Epithelial cell of proximal tubule (primary cell): ENCODE data around the gene GARIN1A. TPM values are rescaled to one million over a fixed set of nuclear protein-coding genes. Genes with fewer than 3 reads are reported as not detected.

ENCODE experiments used
- DNase-seq: peaks from one replicate; pipeline ENCODE4 v3.0.0-alpha.2; 2011; ENCODE audit warnings: low read depth
- H3K4me3 ChIP-seq: 2 replicates; pipeline ENCODE4 v1.5.1; 2011; ENCODE audit warnings: low read depth, mild to moderate bottlenecking, low read length
- total RNA-seq: library from RNA; depleted of rRNA; stranded (reverse); fragments of >200 nt; gene quantifications from 2 replicates; pipeline ENCODE4 v1.2.3, GENCODE V29; 2015
- TF ChIP-seq, protein P1 (sequence below): conservative IDR thresholded peaks from 2 replicates; pipeline ENCODE4 v1.5.1; 2012; ENCODE audit warnings: low read depth, mild to moderate bottlenecking, low read length

Gene GARIN1A
- total RNA-seq, 1 donor from 2014 or later, result not detected

DNA sequence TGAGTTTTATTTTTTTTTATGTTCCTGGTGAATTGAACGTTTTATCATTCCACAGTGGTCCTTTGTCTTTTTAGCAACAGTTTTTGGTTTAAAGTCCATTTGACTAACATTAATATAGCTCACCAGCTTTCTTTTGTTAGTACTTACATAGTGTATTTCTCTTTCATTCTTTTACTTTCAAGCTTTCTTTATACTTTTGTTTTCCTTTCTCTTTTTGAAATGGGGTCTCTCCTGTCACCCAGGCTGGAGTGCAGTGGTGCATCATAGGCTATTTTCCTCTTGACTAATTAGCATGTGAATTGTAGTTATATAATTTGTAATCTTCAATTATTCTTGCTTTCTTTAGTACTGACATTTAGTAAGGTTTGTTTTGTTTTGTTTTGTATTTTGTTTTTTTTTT is 27.8 kb downstream of the GARIN1A start:
- no peak overlapping the region for H3K4me3 ChIP-seq
- DNase-seq, result no peak
- TF ChIP-seq, protein P1, sequence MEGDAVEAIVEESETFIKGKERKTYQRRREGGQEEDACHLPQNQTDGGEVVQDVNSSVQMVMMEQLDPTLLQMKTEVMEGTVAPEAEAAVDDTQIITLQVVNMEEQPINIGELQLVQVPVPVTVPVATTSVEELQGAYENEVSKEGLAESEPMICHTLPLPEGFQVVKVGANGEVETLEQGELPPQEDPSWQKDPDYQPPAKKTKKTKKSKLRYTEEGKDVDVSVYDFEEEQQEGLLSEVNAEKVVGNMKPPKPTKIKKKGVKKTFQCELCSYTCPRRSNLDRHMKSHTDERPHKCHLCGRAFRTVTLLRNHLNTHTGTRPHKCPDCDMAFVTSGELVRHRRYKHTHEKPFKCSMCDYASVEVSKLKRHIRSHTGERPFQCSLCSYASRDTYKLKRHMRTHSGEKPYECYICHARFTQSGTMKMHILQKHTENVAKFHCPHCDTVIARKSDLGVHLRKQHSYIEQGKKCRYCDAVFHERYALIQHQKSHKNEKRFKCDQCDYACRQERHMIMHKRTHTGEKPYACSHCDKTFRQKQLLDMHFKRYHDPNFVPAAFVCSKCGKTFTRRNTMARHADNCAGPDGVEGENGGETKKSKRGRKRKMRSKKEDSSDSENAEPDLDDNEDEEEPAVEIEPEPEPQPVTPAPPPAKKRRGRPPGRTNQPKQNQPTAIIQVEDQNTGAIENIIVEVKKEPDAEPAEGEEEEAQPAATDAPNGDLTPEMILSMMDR, result no peak

DNA sequence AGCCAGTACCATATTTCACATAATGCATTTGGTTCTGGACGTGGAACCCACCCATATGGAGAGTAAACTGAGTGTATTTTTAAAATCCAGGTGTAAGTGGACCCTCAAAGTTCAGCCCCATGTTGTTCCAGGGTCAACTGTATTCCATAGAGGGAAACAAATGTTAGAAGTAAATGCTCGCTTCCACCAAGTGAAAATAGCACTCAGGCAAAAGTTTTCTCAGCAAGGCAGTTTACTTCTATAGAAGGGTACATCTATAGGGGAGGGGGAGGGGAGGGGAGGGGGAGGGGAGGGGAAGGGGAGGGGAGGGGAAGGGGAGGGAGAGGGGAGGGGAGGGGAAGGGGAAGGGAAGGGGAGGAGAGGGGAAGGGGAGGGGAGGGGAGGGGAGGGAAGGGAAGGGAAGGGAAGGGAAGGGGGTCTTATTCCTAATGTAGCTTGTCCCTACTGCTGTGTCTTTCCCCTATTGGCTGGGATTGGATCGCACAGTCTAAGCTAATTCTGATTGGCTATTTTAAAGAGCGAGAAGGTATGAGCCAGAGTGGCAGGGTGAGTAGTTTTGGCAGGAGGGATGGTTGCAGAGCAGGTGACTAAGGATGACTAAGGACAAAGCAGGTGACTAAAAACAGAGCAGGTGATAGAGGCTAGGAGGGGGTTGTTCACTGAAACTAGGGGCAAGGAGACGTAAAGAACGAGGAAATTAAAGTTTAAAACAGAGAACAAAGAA is 29.1 kb downstream of the GARIN1A start:
- H3K4me3 ChIP-seq, result no peak overlapping the region
- TF ChIP-seq, protein P1, result no peak
- DNase-seq, result no peak

DNA sequence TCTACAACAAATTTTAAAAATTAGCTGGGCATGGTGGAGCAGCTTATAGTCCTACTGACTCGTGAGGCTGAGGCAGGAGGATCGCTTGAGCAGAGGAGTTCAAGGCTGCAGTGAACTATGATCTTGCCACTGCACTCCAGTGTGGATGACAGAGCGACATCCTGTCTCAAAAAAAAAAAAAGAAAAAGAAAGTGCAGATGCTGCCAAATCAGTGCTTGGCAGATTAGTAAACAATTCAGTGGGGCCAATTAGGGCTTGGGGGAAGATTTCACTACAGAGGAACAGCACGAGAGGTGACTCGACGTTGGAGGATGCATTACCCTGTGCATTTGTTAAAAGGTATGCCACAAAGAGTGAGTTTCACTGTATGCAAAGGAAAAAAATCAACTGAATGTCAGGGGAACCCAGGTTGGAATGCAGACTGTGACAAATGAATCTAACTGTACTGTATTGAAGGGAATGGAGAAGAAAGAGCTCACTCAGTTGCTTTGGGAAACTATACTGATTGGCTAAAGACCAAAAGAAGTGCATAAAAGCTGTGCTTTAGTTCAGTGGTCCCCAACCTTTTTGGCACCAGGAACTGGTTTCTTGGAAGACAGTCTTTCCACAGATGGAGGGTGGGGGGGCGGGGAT is 31.6 kb downstream of the GARIN1A start:
- DNase-seq, result no peak
- H3K4me3 ChIP-seq, result no peak overlapping the region
- TF ChIP-seq, protein P1, result no peak

DNA sequence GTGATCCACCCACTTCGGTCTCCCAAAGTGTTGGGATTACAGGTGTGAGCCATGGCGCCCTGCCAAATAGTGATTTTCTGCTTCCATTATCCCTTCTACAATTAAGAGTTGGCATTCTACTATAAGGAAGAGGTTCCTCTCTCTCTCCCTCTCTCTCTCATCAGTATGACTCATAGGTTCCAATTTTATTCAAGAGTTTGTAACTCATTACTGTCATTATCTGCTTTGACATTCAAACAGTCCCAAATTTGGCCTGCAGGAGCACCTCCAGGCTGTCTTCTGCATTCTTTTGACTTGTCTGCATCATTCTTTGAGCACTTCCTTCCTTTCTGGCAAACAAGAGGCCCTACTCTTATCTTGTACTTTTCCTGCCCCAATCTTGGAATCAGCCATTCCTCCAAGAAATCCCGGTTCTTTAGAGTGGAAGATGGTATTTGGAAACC is 33.8 kb downstream of the GARIN1A start:
- DNase-seq, result no peak
- TF ChIP-seq, protein P1, result no peak
- no peak overlapping the region for H3K4me3 ChIP-seq

DNA sequence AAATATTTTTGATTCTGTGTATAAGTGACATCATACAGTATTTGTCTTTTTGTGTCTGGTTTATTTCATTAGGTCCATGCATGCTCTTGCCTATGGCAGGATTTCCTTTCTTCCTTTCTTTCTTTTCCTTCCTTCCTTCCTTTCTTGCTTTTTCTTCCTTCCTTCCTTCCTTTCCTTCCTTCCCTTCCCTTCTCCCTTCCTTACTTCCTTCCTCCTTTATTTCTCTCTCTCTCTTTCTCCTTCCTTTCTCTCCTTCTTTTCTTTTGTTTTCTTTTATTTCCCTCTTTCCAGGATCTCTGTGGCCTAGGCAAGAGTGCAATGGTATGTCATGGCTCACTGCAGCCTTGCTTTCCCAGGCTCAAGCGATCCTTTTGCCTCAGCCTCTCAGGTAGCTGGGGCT is 35.7 kb downstream of the GARIN1A start:
- H3K4me3 ChIP-seq, result no peak overlapping the region
- TF ChIP-seq, protein P1, result no peak
- no peak for DNase-seq

DNA sequence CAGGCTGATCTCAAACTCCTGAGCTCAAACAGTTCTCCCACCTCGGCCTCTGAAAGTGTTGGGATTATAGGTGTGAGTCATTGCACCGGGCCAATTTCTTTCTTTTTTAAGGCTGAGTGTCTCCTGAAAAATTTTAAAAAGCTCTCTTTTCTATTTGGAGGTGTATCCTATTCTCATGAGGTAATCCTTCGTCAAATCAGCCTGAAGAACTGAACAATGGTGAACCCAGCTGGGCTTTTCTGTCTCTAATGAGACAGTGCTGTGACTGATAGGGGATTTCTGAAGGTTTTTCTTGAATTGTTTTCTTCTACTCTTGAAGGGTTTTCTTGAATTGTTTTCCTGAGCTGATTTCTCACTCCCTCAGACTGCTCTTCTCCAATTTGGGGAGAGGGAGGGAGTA is 36.1 kb downstream of the GARIN1A start:
- H3K4me3 ChIP-seq, result no peak overlapping the region
- TF ChIP-seq, protein P1, result no peak
- no peak for DNase-seq

DNA sequence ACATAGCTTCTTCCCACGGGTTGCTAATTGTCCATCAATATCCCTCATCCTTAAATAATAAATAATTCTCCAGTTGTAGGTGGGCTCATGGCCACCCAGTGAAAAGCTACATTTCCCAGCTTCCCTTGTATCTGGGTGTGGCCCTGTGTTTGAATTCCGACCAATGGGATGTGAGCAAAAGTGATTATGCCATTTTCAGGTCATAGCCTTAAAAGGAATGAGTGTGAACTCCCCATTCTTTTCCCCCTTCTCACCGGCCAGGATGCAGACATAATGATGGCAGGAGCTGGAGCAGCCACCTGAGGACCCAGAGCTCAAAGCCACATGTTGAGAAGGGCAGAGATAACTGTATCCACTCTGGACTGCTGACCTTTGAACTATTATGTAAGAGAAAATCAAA is 36.7 kb downstream of the GARIN1A start:
- TF ChIP-seq, protein P1, result no peak
- no peak for DNase-seq
- no peak overlapping the region for H3K4me3 ChIP-seq
